HFF-Myc (cell line): ENCODE results near the gene RTBDN.

Source experiments
- DNase-seq: peaks from one replicate; pipeline ENCODE4 v3.0.0-alpha.2; 2011; ENCODE audit warnings: low read depth; ENCODE audit errors: extremely low read depth
- H3K4me3 ChIP-seq: replicated peaks from 2 replicates; pipeline ENCODE4 v1.5.1; 2011; ENCODE audit warnings: low read depth, mild to moderate bottlenecking, control low read depth, low read length
- TF ChIP-seq, protein P1 (sequence below): IDR thresholded peaks from 2 replicates; pipeline ENCODE4 v1.5.1; 2012; ENCODE audit warnings: mild to moderate bottlenecking, low read depth, low read length, control low read depth; ENCODE audit errors: missing control alignments

The RTBDN gene

DNA sequence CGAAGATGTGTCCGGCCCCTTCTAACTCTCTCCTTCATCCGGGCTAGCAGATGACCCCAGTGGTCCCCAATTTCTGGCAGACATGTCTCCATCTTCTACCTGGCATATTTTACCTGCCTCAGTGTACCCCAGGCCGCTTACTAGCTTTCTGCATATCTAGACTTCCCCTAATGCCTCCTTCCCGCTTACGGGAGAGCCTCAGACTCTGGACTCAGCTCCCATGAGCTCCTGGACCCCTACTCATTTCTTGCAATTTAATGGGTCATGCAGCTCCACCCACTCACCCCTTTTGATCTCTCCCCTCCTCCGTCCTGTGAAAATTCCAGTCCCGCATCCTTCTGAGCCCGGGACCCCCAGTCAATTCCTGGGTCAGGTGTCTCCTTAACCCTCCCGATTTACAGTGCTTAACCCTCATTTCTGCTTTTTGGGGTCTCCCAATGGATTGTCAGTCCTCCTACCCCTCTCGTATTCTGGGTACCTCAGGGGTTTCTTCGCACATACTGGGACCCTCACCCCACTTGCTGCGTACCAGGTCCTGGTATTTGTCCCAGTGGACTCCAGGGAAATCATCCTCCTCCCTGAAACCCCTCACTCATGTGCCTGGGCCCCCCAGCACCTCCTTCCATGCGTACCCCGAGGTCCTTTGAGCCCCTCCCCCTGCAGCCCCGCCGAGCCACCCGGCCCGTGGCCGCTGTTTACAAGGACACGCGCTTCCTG lies 43.6 kb downstream of the RTBDN start:
- TF ChIP-seq, protein P1, sequence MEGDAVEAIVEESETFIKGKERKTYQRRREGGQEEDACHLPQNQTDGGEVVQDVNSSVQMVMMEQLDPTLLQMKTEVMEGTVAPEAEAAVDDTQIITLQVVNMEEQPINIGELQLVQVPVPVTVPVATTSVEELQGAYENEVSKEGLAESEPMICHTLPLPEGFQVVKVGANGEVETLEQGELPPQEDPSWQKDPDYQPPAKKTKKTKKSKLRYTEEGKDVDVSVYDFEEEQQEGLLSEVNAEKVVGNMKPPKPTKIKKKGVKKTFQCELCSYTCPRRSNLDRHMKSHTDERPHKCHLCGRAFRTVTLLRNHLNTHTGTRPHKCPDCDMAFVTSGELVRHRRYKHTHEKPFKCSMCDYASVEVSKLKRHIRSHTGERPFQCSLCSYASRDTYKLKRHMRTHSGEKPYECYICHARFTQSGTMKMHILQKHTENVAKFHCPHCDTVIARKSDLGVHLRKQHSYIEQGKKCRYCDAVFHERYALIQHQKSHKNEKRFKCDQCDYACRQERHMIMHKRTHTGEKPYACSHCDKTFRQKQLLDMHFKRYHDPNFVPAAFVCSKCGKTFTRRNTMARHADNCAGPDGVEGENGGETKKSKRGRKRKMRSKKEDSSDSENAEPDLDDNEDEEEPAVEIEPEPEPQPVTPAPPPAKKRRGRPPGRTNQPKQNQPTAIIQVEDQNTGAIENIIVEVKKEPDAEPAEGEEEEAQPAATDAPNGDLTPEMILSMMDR: no peak
- peak overlapping the region; percentile 84 for H3K4me3 ChIP-seq
- DNase-seq: no peak

DNA sequence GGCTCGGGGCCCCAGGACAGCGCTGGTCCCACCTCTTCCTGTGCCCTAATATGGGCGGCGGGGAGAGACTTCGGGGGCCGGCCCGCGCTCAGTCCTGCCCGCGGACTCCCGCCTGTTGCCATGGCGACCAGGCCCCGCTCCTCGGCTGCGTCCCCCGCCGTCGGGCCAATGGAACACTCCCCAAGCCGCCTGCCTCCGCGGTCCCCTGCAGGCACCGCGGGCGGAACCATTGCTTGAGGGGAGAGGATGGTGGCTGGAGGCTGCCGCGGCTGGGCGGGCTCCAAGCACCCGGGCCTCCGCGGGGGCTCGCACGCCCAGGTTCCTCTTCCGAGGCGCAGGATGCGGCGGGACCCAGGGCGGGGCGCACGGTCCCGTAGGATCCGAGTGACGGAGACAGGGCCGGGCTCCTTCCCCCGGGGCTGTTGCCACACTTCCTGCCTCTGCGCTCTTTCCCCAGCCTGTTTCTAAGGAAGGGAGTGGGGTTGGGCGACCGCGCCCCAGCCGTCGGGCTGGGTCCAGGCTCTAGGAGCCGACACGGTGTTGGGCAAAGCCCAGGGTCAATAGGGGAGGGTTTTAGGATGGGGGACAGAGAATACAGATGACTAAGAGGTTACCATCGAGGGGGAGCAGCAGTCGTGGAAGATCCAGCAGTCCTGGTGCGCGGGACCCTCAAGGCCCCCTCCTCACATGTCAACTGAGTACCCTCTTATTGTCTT lies 44.3 kb downstream of the RTBDN start:
- peak overlapping the region; percentile 84 for H3K4me3 ChIP-seq
- TF ChIP-seq, protein P1: no peak
- no peak for DNase-seq

DNA sequence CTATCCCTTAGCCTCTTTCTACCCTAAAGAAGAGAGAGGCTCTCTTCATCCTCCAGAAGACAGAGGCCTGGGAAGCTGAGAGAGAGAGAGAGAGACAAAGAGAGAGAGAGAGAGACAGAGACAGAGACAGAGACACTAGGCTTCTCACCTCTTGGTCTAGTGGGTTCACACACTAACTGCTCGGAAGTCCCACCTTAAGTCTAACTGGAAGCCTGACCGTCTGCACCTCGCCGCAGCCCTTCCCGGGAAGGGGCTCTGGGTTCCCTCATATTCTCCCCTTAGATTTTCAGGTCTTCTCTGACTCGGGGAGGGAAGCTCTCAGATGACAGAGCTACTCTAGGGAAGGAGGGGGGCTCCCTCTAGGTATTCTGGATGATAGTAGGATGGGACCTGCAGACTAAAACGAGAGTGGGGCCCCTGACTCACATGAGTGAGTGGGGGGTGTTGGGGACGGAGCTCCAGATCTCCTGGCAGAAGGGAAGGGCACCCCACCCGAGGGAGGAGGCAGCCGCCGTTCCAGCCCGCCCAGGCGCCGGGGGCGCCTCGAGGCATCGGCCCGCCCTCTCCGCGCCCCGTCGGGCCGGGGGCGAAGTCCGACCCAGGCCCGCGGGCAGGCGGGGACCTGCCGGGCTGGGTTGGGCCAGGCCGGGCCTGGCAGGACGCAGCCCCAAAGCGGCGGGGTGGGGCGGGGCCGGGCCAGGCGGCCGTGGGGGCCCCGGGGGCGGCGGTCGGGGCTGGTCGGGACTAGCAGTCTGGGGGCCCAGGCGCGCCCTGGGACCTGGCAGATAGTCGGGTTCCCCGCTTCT lies 45.1 kb downstream of the RTBDN start:
- TF ChIP-seq, protein P1: no peak
- peak overlapping the region; percentile 31 for H3K4me3 ChIP-seq
- DNase-seq: no peak

DNA sequence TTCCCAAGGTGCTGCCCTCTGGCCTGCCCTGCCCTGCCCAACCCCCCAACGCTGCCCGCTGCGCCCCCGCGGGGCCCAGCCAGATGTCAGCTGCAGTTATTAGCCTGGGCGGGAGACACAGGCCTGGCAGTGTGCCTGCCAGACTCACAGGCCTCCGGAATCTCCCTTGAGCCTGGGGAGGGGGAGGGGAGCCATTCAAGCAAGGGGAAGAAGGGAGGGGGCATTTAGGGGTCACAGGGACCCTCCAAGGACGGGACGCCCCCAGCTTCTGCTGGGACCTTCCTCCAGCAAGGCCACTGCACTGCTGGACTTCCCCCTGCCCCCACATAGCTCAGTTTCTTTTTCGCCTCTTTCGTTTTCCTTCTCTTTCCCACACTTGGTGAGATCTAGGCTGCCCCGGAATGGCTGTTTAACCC lies 45.7 kb downstream of the RTBDN start:
- TF ChIP-seq, protein P1: no peak
- H3K4me3 ChIP-seq: peak overlapping the region; percentile 31
- no peak for DNase-seq

DNA sequence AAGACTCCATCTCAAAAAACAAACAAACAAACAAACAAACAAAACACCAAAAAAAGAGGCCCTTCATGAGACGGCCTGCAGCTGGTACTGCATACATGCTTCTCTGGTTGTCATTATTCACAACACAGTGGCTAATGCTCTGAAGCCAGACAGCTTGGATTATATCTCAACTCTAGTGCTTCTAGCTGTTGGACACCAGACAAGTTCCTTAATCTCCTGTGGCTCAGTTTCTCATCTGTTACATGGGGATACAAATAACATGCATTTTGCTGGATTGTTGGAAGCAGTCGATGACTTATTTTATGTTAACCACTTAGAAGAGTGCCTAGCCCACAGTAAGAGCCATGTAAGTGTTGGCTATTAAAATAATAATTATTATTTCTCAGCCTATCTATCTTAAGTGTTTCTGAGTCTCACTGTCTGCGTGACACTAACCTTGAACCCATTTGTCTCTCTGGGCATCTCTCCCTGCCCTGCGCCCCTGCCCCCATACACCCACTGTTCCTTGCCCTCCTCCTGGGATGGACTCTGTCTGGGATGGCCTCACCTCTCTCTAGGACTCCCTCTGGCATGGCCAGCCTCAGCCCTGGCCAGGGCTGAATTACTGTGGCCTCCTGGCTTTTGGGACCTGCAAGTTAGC lies 46.2 kb downstream of the RTBDN start:
- no peak for DNase-seq
- TF ChIP-seq, protein P1: no peak
- peak overlapping the region; percentile 31; the same call in 1 of the 2 replicates for H3K4me3 ChIP-seq

DNA sequence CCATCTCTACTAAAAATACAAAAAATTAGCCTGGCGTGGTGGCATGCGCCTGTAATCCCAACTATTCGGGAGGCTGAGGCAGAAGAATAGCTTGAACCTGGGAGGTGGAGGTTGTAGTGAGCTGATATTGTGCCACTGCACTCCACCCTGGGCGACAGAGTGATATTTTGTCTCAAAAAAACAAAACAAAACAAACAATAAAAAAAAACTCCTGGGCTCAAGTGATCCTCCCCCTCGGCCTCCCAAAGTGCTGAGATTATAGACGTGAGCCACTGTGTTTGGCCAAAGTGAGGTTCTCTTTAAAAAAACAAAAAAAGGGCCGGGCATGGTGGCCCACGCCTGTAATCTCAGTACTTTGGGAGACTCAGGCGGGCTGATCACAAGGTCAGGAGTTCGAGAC lies 46.9 kb downstream of the RTBDN start:
- TF ChIP-seq, protein P1: no peak
- DNase-seq: no peak
- H3K4me3 ChIP-seq: no peak overlapping the region
